ENCODE results near the gene CRISPLD2. TPM values are rescaled to one million over a fixed set of nuclear protein-coding genes. Genes with fewer than 3 reads are reported as not detected.

Gene CRISPLD2
- total and polyA plus RNA-seq, 8 donors = 13.8 to 106 (median 24.9) TPM

- Histone ChIP-seq H3K4me3 (no peak overlapping the region), H3K9me3 (no peaks in the 10 kb centered on the region), H3K4me1 (peaks cover 0 to 11% of the 10 kb centered on the region in 2 donors), H3K27me3 (peaks cover 0 to 62% of the 10 kb centered on the region in 2 donors), H3K36me3 (peaks cover 0 to 14% of the 10 kb centered on the region in 2 donors), H3K27ac (no peak overlapping the region)
- no peak for TF ChIP-seq CTCF (IDR thresholded peaks at IDR 0.05)
- DNase-seq (peak in 1 of 4 donors; percentile 30), ATAC-seq (no peak)
- intact Hi-C loops (cut with DNase I) = no loop called here
Observed at GRCh38 chr16:84839054-84839453, 19.3 kb downstream of the CRISPLD2 start.

DNA sequence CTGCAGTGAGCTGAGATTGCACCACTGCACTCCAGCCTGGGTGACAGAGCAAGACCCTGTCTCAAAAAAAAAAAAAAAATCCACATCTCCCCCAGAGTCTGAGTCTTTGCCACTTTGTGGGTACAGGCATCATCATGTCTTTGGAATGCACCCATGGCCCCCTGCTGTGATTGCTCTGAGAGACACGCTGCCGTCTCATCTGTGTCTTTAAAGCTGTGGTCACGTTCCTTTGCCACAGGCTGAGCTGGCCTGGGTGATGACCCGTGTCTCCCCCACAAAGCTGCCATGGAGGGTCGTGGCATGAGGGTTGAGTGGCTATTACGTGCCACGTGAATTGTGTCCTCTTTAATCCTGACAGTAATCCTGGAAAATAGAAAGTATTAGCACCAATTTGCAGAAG lies 20.2 kb downstream of the CRISPLD2 start:
- H3K27ac ChIP-seq = no peak overlapping the region
- H3K27me3 ChIP-seq = peaks cover 0 to 62% of the 10 kb centered on the region in 2 donors
- no peak overlapping the region for H3K4me3 ChIP-seq
- intact Hi-C loops (cut with DNase I) = no loop called here
- H3K4me1 ChIP-seq = peaks cover 0 to 11% of the 10 kb centered on the region in 2 donors
- TF ChIP-seq CTCF (IDR thresholded peaks at IDR 0.05) = no peak
- no peaks in the 10 kb centered on the region for H3K9me3 ChIP-seq
- peaks cover 0 to 19% of the 10 kb centered on the region in 2 donors for H3K36me3 ChIP-seq
- DNase-seq = peak in 1 of 4 donors; percentile 13
- no peak for ATAC-seq

- DNase-seq (no peak), ATAC-seq (no peak)
- intact Hi-C loops (cut with DNase I) = no loop called here
- TF ChIP-seq CTCF (IDR thresholded peaks at IDR 0.05) = no peak
- H3K4me1 ChIP-seq = peaks cover 0 to 11% of the 10 kb centered on the region in 2 donors
- no peak overlapping the region for H3K4me3 ChIP-seq
- no peak overlapping the region for H3K27ac ChIP-seq
- peaks cover 0 to 26% of the 10 kb centered on the region in 2 donors for H3K36me3 ChIP-seq
- peaks cover 0 to 59% of the 10 kb centered on the region in 2 donors for H3K27me3 ChIP-seq
- H3K9me3 ChIP-seq = no peaks in the 10 kb centered on the region
Observed at GRCh38 chr16:84840687-84841627, 21.2 kb downstream of the CRISPLD2 start.

GRCh38 chr16:84841787-84842300 lies 22.1 kb downstream of the CRISPLD2 start:
- ATAC-seq (peak; percentile 89), DNase-seq (peak in 3 of 4 donors; percentile 63 to 85 (median 78))
- Histone ChIP-seq H3K27ac (peak overlapping the region in 1 of 2 donors; percentile 55), H3K4me3 (no peak overlapping the region), H3K36me3 (peaks cover 0 to 32% of the 10 kb centered on the region in 2 donors), H3K4me1 (peaks cover 0 to 11% of the 10 kb centered on the region in 2 donors), H3K9me3 (no peaks in the 10 kb centered on the region), H3K27me3 (peaks cover 0 to 50% of the 10 kb centered on the region in 2 donors)
- TF ChIP-seq CTCF (IDR thresholded peaks at IDR 0.05) = no peak
- intact Hi-C loops (cut with DNase I) = no loop called here
